Adipose tissue (tissue), 3 donors: ENCODE data around the gene NODAL. TPM values are rescaled to one million over a fixed set of nuclear protein-coding genes. Genes with fewer than 3 reads are reported as not detected.

Source experiments
- H3K27ac ChIP-seq: one replicate; pipeline ENCODE4 v1.5.1; 2013; ENCODE audit warnings: low read depth, low read length
- whole genome bisulfite sequencing, 3 donors: extraction: QIAGEN DNeasy Blood & Tissue Kit; methylation state at CpG; one replicate each; pipeline ENCODE4 v1.1.7; 2013; 5-methylcytosine and 5-hydroxymethylcytosine counted together
- polyA plus RNA-seq, 3 donors: library from polyadenylated mRNA; stranded (reverse); fragments of 200-250 nt; gene quantifications; one replicate each; pipeline ENCODE4 v1.2.3, GENCODE V29; 2013
- donor health status: healthy with polysubstance abuse.
- donor health status: Bipolar disorder and iron deficiency.
- donor health status: healthy.

The NODAL gene
- polyA plus RNA-seq, 3 donors: 0.04 TPM; not detected in 2

DNA sequence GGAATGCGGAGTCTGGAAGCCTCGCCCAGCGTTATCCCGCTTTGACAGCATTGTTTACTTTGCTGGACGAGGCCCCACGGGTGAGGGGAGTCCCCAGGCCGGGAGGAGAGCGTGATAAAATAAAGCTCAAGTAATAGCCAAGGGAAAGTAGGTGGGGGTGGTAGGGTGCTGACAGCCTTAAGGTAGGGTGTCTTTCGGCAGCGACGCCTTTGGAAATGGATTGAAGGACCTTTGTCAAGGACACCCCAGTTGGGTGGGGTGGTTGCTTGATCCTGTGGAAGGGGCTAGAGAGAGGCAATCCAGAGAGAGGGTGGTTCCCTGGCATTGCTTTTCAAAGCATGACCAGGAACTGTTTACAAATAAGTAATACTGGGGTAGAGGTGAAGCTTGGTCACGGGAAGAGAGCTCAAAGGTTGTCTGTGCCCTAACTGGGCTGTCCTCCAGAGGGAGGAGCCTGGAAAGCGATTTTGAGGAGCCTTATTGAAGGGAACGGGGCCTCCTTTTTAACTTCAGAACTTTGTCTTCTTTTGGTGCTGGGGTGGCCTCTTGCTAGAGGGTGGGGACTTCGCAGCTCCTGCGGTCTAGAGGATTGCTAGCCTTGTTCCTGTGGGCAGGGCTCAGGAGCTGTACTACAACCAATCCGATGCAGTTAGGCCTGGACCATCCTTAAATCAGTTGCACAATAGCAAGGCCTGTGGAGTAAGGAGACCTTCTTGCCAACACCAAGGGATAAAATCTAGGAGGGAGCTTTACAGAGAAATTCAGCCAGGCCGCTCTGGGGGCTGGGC lies 36.2 kb downstream of the NODAL start:
- WGBS, 3 donors: 1 to 3% (median 2%) methylated on average over 18 of the region's 18 CpGs
- peak overlapping the region; percentile 87 for H3K27ac ChIP-seq

DNA sequence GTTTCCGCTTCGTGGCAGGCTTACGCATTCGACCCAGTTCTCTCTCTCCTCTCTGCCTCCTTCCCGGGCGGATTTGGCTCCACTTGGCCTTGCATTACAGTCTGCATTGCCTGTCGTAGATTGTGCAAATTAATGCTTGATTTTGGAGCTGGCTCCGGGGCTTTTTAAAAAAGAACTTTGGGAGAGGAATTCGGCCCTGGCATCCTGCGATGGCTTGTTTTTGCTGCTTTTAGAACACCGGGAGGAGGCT lies 36.8 kb downstream of the NODAL start:
- WGBS, 3 donors: 0 to 1% (median 0%) methylated on average over 11 of the region's 11 CpGs
- H3K27ac ChIP-seq: peak overlapping the region; percentile 87

DNA sequence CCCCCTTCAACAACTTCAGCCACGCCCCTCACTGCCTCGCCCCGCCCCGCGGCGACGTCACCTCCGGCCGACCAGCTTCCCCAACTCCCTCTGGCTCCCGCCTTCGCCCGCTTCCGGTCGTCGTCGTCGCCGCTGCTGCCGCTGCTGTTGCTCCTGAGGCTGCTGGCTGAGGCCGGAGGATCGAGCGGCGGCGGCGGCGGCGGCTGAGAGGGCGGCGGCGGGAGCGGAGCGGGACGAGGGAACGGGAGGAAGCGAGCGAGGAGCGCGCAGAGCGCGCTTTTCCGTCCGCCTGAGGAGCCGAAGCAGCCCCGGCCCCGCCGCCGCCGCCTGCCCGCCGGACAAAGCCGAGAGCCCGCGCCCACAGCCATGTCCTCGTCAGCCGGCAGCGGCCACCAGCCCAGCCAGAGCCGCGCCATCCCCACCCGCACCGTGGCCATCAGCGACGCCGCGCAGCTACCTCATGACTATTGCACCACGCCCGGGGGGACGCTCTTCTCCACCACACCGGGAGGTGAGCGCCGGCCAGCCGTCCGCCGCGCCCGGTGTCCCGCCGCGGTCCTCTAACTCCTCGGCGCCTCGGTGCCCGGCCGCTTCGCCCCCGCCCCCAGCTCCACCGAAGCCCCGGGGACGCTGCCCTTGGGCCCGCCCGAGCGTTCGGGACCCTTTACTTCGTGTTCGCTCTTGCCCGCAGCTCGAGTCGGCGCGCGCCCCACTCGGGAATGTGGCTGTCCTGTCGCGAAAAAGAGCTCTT lies 37.3 kb downstream of the NODAL start, which contains the start of gene EIF4EBP2:
EIF4EBP2 (plus strand) TSS at position 110 of the 751 bp plus-strand sequence; CDS start at position 367, 257 bp downstream.
- H3K27ac ChIP-seq: peak within 1 kb of the TSS; percentile 87
- WGBS, 3 donors: 1% methylated on average over 70 to 103 of the region's 103 CpGs

DNA sequence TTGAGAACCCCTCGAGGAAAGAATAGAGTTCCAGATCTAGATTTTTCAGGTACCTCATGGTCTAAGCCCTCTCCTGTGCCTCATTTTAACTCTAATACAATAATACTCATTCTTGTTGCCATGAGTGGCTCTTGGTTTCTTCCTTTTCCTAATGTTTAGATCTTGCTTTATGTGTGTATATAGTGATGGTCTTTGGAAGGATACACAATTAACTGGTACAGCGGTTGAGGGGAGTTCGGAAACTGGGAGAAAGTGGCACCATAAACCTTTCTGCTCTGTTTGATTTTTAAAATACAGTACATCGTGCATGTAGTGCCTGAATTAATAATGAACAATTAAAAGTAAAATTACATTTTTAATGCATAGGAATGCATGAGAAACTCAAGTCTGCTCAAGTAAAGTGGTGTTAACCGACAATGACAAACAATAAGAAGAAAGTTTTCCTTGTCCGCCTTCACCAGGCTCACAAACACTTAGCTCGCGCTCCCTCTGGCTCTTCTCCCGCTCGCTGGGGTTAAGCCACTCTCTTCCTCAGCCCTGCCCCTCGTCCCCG lies 37.9 kb downstream of the NODAL start:
- H3K27ac ChIP-seq: no peak overlapping the region
- 4% methylated on average over 12 of the region's 12 CpGs for whole genome bisulfite sequencing, 3 donors

DNA sequence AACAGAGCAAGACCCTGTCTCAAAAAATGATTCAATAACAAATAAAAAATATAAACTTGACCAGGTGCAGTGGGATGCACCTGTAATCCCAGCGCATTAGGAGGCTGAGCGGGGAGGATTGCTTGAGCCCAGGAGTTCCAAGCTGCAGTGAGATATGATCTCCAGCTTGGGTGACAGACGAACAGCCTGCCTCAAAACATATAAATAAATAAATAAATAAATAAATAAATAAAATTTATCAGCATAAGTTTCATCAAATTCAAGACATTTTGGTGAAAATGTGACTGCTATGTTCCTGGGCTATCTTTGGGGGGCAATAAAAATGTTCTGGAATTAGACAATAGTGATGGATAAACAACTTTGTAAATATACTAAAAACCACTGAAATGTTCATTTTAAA lies 42.3 kb downstream of the NODAL start:
- no peak overlapping the region for H3K27ac ChIP-seq
- WGBS, 3 donors: 91 to 94% (median 94%) methylated on average over 3 of the region's 3 CpGs

DNA sequence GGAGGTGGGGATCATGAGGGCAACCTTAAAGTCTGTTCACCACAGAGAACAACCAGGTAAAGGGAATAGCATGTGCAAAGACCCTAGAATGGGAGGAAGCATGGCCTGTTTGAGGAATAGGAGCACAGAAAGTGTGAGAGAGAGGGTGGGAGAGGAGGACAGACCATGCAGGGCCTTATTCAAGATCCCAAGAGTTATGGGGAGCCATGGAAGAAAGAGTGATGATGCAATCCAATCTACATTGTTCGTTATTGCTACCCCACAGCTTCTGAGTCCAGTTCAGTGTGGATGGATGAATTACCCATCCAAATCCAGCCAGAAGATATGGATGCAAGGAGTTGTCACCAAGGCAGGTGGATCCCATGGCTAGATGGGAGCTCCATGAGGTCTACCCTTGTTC lies 45.3 kb downstream of the NODAL start:
- no peak overlapping the region for H3K27ac ChIP-seq
- WGBS, 3 donors: 86 to 100% (median 88%) methylated on average over 1 of the region's 1 CpG

DNA sequence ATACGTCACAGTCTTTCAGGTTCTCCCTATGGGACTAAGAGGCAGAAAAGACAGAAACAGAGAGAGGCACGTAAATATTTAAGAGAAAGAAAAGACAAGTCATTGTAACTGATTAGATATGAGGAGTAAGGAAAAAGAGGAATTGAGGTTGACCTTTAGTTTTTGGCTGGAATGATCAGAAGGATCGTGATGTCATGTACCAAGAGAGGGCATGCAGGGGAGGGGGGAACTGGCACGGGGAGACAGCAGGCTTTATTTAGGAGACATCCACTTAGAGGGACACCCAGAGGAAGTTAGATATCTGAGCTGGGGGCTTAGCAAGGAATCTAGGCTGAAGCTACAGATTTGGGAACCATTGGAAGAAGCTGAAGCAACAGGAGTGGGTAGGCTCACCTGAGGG lies 49.8 kb downstream of the NODAL start:
- WGBS, 3 donors: 22 to 46% (median 43%) methylated on average over 4 of the region's 4 CpGs
- no peak overlapping the region for H3K27ac ChIP-seq

Other genes starting within 250 kb of the NODAL start
- 100 to 1,000 TPM; 161 to 202 (median 199) TPM for gene PPA1, start 208.3 kb downstream of the NODAL start, polyA plus RNA-seq
- under 1 TPM; under 0.01 to 0.11 (median 0.01) TPM for gene NPFFR1, start 157.7 kb downstream of the NODAL start, polyA plus RNA-seq
- 1 to 10 TPM; 2.1 to 4.0 (median 3.5) TPM for gene LRRC20, start 59.1 kb downstream of the NODAL start, polyA plus RNA-seq
- 10 to 100 TPM; 19.4 to 74.8 (median 60.2) TPM for gene EIF4EBP2, start 37.5 kb downstream of the NODAL start, polyA plus RNA-seq
- gene PALD1, start 37.1 kb upstream of the NODAL start, polyA plus RNA-seq: 1 to 10 TPM; 2.3 to 4.7 (median 3.8) TPM
- gene PRF1, start 161.1 kb upstream of the NODAL start, polyA plus RNA-seq: 1 to 10 TPM in 2 of 3 donors, under 1 TPM in 1; 0.43 to 3.7 (median 2.4) TPM
- under 1 TPM; under 0.01 to 0.94 (median 0.07) TPM for gene ADAMTS14, start 230.8 kb upstream of the NODAL start, polyA plus RNA-seq